Midbrain (tissue), 1 donor: ENCODE data around the gene YBEY.

Experiments
- DNase-seq: peaks from one replicate; lab custom pipeline; 2025; lab: John Stamatoyannopoulos, UW

Gene YBEY

DNA sequence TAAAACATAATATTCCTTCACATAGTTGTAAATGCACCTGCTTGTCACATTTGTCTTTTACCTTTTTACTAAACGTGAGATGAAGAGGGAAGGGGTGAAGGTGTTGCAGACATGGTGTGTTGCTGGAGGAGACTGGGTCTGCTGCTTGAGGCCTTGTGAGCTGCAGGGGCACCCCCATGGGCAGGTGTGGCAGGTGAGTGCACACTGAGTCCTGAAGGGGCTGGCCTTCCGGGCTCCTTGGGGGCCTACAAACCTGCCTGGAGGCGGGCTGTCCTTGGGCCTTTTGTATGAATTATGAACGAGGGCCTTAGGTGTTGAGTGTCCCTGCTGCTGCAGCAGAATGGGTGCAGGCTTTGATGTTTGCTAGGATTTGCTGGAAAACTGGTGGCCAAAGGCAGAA, 41.6 kb downstream of the YBEY start:
- no peak for DNase-seq

GRCh38 chr21:46328151-46328550, 42.0 kb downstream of the YBEY start:
- no peak for DNase-seq

GRCh38 chr21:46329796-46330195, 43.7 kb downstream of the YBEY start:
- DNase-seq: no peak

GRCh38 chr21:46334351-46335140, 48.4 kb downstream of the YBEY start:
- DNase-seq: no peak

GRCh38 chr21:46336603-46337002, 50.5 kb downstream of the YBEY start:
- no peak for DNase-seq

DNA sequence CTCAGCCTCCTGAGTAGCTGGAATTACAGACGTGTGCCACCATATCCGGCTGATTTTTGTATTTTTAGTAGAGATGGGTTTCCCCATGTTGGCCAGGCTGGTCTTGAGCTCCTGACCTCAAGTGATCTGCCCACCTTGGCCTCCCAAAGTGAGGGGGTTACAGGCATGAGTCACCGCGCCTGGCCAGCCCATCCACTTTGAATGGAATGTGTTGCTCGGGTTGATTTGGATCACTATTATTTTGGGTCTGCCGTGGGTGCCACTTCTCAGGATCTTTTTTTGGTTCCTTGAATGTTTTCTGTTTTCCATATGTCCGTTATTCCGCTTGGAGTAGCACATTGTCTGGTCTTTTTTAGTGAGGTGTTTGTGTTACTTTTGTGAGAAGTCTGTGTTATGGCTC, 54.9 kb downstream of the YBEY start:
- no peak for DNase-seq

DNA sequence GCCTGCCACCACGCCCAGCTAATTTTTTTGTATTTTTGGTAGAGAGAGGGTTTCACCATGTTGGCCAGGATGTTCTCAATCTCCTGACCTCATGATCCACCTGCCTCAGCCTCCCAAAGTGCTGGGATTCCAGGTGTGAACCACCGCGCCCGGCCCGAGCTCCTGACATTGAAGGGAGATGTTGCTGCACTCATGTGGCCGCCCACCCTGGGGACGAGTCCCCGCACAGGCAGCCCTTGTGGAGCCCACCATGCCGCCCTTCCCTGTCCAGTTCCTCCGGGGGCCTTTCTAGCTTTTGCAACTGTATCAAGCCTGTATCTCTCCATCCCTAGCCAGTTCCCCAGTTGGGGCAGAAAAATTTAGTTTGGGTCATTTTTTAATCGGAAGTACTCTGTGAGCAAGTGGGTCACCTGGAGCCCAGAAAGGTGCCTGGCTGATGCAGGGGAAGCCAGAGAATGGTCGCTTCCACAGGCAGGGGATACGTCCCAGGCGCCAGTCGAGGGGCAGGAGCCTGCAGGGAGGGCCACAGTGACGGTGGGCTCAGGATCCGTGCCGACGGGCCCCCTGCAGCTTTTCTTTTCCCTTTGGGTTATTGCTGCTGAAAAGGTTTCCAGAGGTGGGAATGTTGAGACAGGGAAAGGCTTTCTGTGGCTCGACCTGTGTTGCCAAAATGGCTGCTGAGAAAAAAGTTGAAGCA, 58.2 kb downstream of the YBEY start:
- DNase-seq: no peak

- no peak for DNase-seq
Observed at GRCh38 chr21:46345861-46346260, 59.7 kb downstream of the YBEY start.

DNA sequence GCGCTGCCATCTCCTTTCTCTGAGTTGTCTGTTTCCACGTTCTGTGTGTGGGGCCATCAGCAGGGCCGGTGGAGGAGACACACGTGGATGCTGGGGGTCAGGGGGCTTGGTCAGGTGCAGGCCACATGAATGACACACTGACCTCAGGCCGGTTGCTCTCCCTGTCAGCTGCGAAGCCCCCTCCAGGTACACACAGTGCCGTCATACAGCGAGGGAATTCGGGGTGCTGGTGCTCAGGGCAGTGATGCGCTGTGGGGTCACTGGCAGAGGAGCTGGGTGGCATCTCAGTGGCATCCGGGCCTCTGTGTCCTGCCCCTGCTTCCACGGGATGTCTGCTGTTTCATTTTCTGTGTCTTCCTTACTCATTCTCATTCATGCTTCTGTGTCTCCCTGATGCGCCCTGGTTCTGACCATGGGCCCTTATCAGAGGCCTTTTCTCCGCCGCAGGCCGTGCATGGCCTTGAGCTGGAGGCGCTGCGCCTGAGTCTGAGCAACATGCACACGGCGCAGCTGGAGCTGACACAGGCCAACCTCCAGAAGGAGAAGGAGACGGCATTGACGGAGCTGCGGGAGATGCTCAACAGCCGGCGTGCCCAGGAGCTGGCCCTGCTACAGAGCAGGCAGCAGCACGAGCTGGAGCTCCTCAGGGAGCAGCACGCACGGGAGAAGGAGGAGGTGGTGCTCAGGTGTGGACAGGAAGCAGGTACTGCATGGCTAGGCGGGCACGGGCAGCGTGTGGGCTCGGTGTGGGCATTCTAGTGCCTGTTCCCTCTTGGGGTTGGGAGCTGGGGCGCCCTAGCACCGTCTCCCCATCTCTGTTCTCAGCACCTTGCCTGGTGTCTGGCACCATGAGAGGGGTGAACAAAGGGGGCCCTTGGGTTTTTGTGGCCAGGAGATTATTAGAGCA, 60.4 kb downstream of the YBEY start:
- no peak for DNase-seq

DNA sequence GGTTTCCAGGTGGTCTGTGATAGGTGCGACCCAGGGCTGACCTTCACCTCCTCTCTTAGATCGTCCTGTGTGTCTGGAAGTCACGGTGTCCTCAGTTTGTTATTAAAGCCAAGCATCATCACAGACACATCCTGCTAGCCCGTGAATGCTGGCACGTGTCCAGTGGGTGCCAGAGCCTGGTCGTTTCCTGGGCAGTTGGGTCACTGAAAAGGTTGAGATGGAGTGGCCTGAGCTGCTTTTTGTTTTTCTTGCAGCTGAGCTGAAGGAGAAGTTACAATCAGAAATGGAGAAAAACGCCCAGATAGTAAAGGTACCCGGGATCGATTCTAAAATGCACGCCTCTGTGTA, 61.0 kb downstream of the YBEY start:
- DNase-seq: no peak
